Inferior parietal cortex (tissue), 1 donor: Measurements from ENCODE around the gene RTN4.
"Not testable (repeated sequence)": the region's sequence is repeated elsewhere in the genome, so short reads cannot be mapped to it uniquely, and the experiment has no call there.

Source experiments
- DNase-seq: peaks from one replicate; pipeline ENCODE4 v3.0.0-alpha.2; 2016; ENCODE audit errors: extremely low spot score

Gene RTN4

GRCh38 chr2:55009277-55010060 lies 40.8 kb downstream of the RTN4 start:
- DNase-seq, result no peak

GRCh38 chr2:55006306-55006705 lies 43.9 kb downstream of the RTN4 start:
- DNase-seq, result no peak

GRCh38 chr2:55003706-55004639 lies 46.3 kb downstream of the RTN4 start:
- no peak for DNase-seq

- DNase-seq, result no peak
Observed at GRCh38 chr2:55001716-55002115, 48.5 kb downstream of the RTN4 start.

- DNase-seq, result no peak
Observed at GRCh38 chr2:55000341-55000740, 49.9 kb downstream of the RTN4 start.

- DNase-seq, result no peak
Observed at GRCh38 chr2:54999182-54999581, 51.1 kb downstream of the RTN4 start.

- DNase-seq, result no peak
Observed at GRCh38 chr2:54997826-54998225, 52.4 kb downstream of the RTN4 start.

GRCh38 chr2:54995553-54995952 lies 54.7 kb downstream of the RTN4 start:
- no peak for DNase-seq

- not testable (repeated sequence) for DNase-seq
Observed at GRCh38 chr2:54990694-54991093, 59.6 kb downstream of the RTN4 start.

- no peak for DNase-seq
Observed at GRCh38 chr2:54988612-54989011, 61.6 kb downstream of the RTN4 start.

- DNase-seq, result no peak
Observed at GRCh38 chr2:54986264-54986663, 64.0 kb downstream of the RTN4 start.

GRCh38 chr2:54984476-54984875 lies 65.8 kb downstream of the RTN4 start:
- DNase-seq, result no peak

- peak; percentile 20 for DNase-seq
Observed at GRCh38 chr2:54983345-54984220, 66.7 kb downstream of the RTN4 start.

GRCh38 chr2:54981385-54981784 lies 68.9 kb downstream of the RTN4 start:
- DNase-seq, result no peak

GRCh38 chr2:54979321-54980044 lies 70.8 kb downstream of the RTN4 start:
- peak; percentile 31 for DNase-seq

GRCh38 chr2:54977149-54977548 lies 73.1 kb downstream of the RTN4 start:
- no peak for DNase-seq

- no peak for DNase-seq
Observed at GRCh38 chr2:54975598-54976492, 74.4 kb downstream of the RTN4 start.

- DNase-seq, result no peak
Observed at GRCh38 chr2:54975175-54975574, 75.1 kb downstream of the RTN4 start.

GRCh38 chr2:54969940-54970338 lies 80.3 kb downstream of the RTN4 start:
- DNase-seq, result no peak

- no peak for DNase-seq
Observed at GRCh38 chr2:54969295-54969939, 80.8 kb downstream of the RTN4 start.
